ENCODE results near the gene PLXDC2.

PLXDC2 gene

GRCh38 chr10:19795684-19796083 is 20.5 kb upstream of the PLXDC2 start:
- peaks cover 0 to 6% (median 0%) of the 10 kb centered on the region in 5 experiments for H3K9me3 ChIP-seq (ENCODE audit: control extremely low read depth in 1 of 5, control insufficient read depth in 4 of 5, insufficient read depth in 2 of 5, low read depth in 1 of 5, low read length in 4 of 5)
- CTCF ChIA-PET, result interaction anchor here (0.6 to 1.4 kb wide), 3 partner anchors 12 to 1282 kb away, joined by 3 to 4 read pairs (median 3); no protein-coding TSS in a partner anchor
- no peaks in the 10 kb centered on the region for H3K27me3 ChIP-seq (replicated peaks in 2 of 5; ENCODE audit: control insufficient read depth in 4 of 5, insufficient read depth in 5 of 5, low read length in 4 of 5)
- no peak for DNase-seq
- POLR2A ChIA-PET, result no interaction called here
- WGBS (ENCODE audit: insufficient coverage), result 90% methylated on average over 4 of the region's 5 CpGs
- H3K36me3 ChIP-seq (ENCODE audit: control insufficient read depth in 4 of 4, insufficient read depth in 4 of 4, low read length in 3 of 4), result no peaks in the 10 kb centered on the region
- no peak overlapping the region for H3K4me3 ChIP-seq (ENCODE audit: control insufficient read depth in 1 of 7, extremely low read depth in 1 of 7, insufficient read depth in 4 of 7, low read depth in 2 of 7, low read length in 6 of 7)
- no peak overlapping the region for H3K27ac ChIP-seq (ENCODE audit: insufficient read depth in 1 of 2, low read depth in 1 of 2, low read length in 2 of 2, poor library complexity in 1 of 2, severe bottlenecking in 2 of 2)
- no peaks in the 10 kb centered on the region for H3K4me1 ChIP-seq (ENCODE audit: control extremely low read depth in 1 of 4, control insufficient read depth in 4 of 4, insufficient read depth in 4 of 4, low read length in 3 of 4)

GRCh38 chr10:19800161-19800560 is 16.1 kb upstream of the PLXDC2 start:
- H3K4me3 ChIP-seq (ENCODE audit: control insufficient read depth in 1 of 7, extremely low read depth in 1 of 7, insufficient read depth in 4 of 7, low read depth in 2 of 7, low read length in 6 of 7), result no peak overlapping the region
- H3K9me3 ChIP-seq (ENCODE audit: control extremely low read depth in 1 of 5, control insufficient read depth in 4 of 5, insufficient read depth in 2 of 5, low read depth in 1 of 5, low read length in 4 of 5), result peaks cover 0 to 6% (median 4%) of the 10 kb centered on the region in 5 experiments
- POLR2A ChIA-PET, result no interaction called here
- CTCF ChIA-PET, result interaction anchor here (1.6 kb wide), 1 partner anchor 11 kb away, joined by 4 read pairs; no protein-coding TSS in a partner anchor
- no peaks in the 10 kb centered on the region for H3K4me1 ChIP-seq (ENCODE audit: control extremely low read depth in 1 of 4, control insufficient read depth in 4 of 4, insufficient read depth in 4 of 4, low read length in 3 of 4)
- WGBS (ENCODE audit: insufficient coverage), result no CpG with 5 or more reads among the region's 3 CpGs
- peaks cover 0 to 6% (median 0%) of the 10 kb centered on the region in 4 experiments for H3K36me3 ChIP-seq (ENCODE audit: control insufficient read depth in 4 of 4, insufficient read depth in 4 of 4, low read length in 3 of 4)
- DNase-seq, result no peak
- H3K27me3 ChIP-seq (replicated peaks in 2 of 5; ENCODE audit: control insufficient read depth in 4 of 5, insufficient read depth in 5 of 5, low read length in 4 of 5), result no peaks in the 10 kb centered on the region
- H3K27ac ChIP-seq (ENCODE audit: insufficient read depth in 1 of 2, low read depth in 1 of 2, low read length in 2 of 2, poor library complexity in 1 of 2, severe bottlenecking in 2 of 2), result no peak overlapping the region

DNA sequence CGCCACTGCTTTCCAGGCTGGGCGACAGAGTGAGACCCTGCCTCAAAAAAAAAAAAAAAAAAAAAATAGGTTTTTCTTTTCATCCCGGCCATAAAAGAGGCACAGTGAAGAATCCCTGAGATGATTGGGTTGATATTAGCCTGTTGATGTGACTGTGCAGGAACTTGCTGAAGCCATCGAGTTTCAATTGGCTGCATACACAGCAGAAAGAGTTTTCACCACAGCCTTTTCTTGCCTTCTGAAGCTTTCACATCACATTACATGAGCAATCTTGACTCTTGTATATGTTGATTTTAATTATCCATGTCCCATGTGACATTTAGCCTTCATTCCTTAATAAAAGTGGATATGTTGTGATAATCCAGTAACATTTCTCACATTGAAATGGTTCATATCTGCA is 14.9 kb upstream of the PLXDC2 start:
- ChIA-PET POLR2A (no interaction called here), CTCF (no interaction called here)
- no peaks in the 10 kb centered on the region for H3K27me3 ChIP-seq (replicated peaks in 2 of 5; ENCODE audit: control insufficient read depth in 4 of 5, insufficient read depth in 5 of 5, low read length in 4 of 5)
- peaks cover 0 to 6% (median 0%) of the 10 kb centered on the region in 4 experiments for H3K36me3 ChIP-seq (ENCODE audit: control insufficient read depth in 4 of 4, insufficient read depth in 4 of 4, low read length in 3 of 4)
- no peak overlapping the region for H3K27ac ChIP-seq (ENCODE audit: insufficient read depth in 1 of 2, low read depth in 1 of 2, low read length in 2 of 2, poor library complexity in 1 of 2, severe bottlenecking in 2 of 2)
- H3K9me3 ChIP-seq (ENCODE audit: control extremely low read depth in 1 of 5, control insufficient read depth in 4 of 5, insufficient read depth in 2 of 5, low read depth in 1 of 5, low read length in 4 of 5), result peaks cover 2 to 5% (median 4%) of the 10 kb centered on the region in 5 experiments
- no peaks in the 10 kb centered on the region for H3K4me1 ChIP-seq (ENCODE audit: control extremely low read depth in 1 of 4, control insufficient read depth in 4 of 4, insufficient read depth in 4 of 4, low read length in 3 of 4)
- WGBS (ENCODE audit: insufficient coverage), result no CpG with 5 or more reads among the region's 4 CpGs
- no peak overlapping the region for H3K4me3 ChIP-seq (ENCODE audit: control insufficient read depth in 1 of 7, extremely low read depth in 1 of 7, insufficient read depth in 4 of 7, low read depth in 2 of 7, low read length in 6 of 7)
- no peak for DNase-seq

DNA sequence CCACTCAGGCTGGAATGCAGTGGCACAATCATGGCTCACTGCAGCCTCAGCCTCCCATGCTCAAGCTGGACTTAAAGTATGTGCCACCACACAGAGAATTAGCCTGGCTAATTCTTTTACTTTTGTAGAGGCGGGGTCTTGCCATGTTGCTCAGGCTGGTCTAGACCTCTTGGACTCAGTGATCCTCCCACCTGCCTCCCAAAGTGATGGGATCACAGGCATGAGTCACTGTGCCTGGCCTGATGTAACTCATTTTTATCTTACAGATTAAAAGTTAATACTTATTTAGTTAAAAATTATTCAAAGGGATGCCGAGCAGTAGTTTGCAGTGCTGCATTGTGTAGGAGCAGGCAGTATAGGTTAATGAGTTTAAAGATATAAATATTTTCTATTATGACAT is 12.6 kb upstream of the PLXDC2 start:
- no peak overlapping the region for H3K27ac ChIP-seq (ENCODE audit: insufficient read depth in 1 of 2, low read depth in 1 of 2, low read length in 2 of 2, poor library complexity in 1 of 2, severe bottlenecking in 2 of 2)
- H3K36me3 ChIP-seq (ENCODE audit: control insufficient read depth in 4 of 4, insufficient read depth in 4 of 4, low read length in 3 of 4), result peaks cover 0 to 6% (median 0%) of the 10 kb centered on the region in 4 experiments
- no peak overlapping the region for H3K4me3 ChIP-seq (ENCODE audit: control insufficient read depth in 1 of 7, extremely low read depth in 1 of 7, insufficient read depth in 4 of 7, low read depth in 2 of 7, low read length in 6 of 7)
- POLR2A ChIA-PET, result no interaction called here
- whole genome bisulfite sequencing (ENCODE audit: insufficient coverage), result 100% methylated on average over 1 of the region's 2 CpGs
- H3K4me1 ChIP-seq (ENCODE audit: control extremely low read depth in 1 of 4, control insufficient read depth in 4 of 4, insufficient read depth in 4 of 4, low read length in 3 of 4), result no peaks in the 10 kb centered on the region
- H3K27me3 ChIP-seq (replicated peaks in 2 of 5; ENCODE audit: control insufficient read depth in 4 of 5, insufficient read depth in 5 of 5, low read length in 4 of 5), result no peaks in the 10 kb centered on the region
- peaks cover 2 to 5% (median 4%) of the 10 kb centered on the region in 5 experiments for H3K9me3 ChIP-seq (ENCODE audit: control extremely low read depth in 1 of 5, control insufficient read depth in 4 of 5, insufficient read depth in 2 of 5, low read depth in 1 of 5, low read length in 4 of 5)
- CTCF ChIA-PET, result no interaction called here
- DNase-seq, result no peak

DNA sequence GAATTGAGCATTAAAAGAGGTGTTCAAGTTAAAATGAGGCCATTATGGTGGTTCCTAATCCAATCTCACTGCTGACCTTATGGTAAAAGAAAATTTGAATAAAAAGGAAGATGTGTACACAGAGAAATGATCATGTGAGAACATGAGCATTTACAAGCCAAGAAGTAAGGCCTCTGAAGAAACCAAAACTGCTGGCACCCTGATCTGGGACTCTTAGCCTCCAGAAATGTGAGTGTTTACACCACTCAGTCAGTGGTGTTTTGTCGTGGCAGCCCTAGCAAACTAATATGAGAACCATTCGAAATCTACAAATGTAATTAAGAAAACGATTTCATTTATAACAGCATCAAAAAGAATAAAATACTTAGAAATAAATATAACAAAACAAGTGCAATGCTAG is 6.8 kb upstream of the PLXDC2 start:
- POLR2A ChIA-PET, result no interaction called here
- Histone ChIP-seq H3K27me3 (replicated peaks in 2 of 5; ENCODE audit: control insufficient read depth in 4 of 5, insufficient read depth in 5 of 5, low read length in 4 of 5) (peaks cover 0 to 2% (median 0%) of the 10 kb centered on the region in 5 experiments), H3K4me3 (ENCODE audit: control insufficient read depth in 1 of 7, extremely low read depth in 1 of 7, insufficient read depth in 4 of 7, low read depth in 2 of 7, low read length in 6 of 7) (no peak overlapping the region), H3K4me1 (ENCODE audit: control extremely low read depth in 1 of 4, control insufficient read depth in 4 of 4, insufficient read depth in 4 of 4, low read length in 3 of 4) (peaks cover 0 to 26% (median 4%) of the 10 kb centered on the region in 4 experiments), H3K27ac (ENCODE audit: insufficient read depth in 1 of 2, low read depth in 1 of 2, low read length in 2 of 2, poor library complexity in 1 of 2, severe bottlenecking in 2 of 2) (no peak overlapping the region), H3K36me3 (ENCODE audit: control insufficient read depth in 4 of 4, insufficient read depth in 4 of 4, low read length in 3 of 4) (peaks cover 0 to 6% (median 0%) of the 10 kb centered on the region in 4 experiments), H3K9me3 (ENCODE audit: control extremely low read depth in 1 of 5, control insufficient read depth in 4 of 5, insufficient read depth in 2 of 5, low read depth in 1 of 5, low read length in 4 of 5) (peaks cover 2 to 4% (median 4%) of the 10 kb centered on the region in 5 experiments)
- DNase-seq, result no peak
- CTCF ChIA-PET, result no interaction called here
- no CpG with 5 or more reads among the region's 3 CpGs for WGBS (ENCODE audit: insufficient coverage)

DNA sequence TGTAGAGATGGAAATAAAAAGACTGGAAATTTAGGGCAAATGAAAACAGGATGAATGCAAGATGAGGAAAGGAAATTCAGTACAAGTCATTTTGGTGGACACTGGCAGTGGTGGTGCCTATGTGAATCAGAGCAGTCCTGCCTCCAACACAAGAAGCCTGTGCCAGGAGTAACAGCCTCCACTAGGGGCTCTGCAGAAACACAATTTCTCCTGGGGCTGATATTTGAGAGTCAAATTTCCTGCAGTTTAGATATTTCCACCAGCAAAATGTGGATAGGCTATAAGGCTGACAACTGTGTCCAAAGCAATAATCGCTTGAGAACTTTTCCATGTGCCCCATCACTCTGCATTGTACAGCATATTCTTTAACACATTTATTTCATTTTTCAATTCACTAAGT is 4.7 kb upstream of the PLXDC2 start:
- peak; percentile 43 to 71 (median 58) for DNase-seq
- peaks cover 7 to 33% (median 16%) of the 10 kb centered on the region in 4 experiments for H3K4me1 ChIP-seq (ENCODE audit: control extremely low read depth in 1 of 4, control insufficient read depth in 4 of 4, insufficient read depth in 4 of 4, low read length in 3 of 4)
- ChIA-PET POLR2A (no interaction called here), CTCF (no interaction called here)
- peaks cover 0 to 4% (median 0%) of the 10 kb centered on the region in 5 experiments for H3K9me3 ChIP-seq (ENCODE audit: control extremely low read depth in 1 of 5, control insufficient read depth in 4 of 5, insufficient read depth in 2 of 5, low read depth in 1 of 5, low read length in 4 of 5)
- H3K27ac ChIP-seq (ENCODE audit: insufficient read depth in 1 of 2, low read depth in 1 of 2, low read length in 2 of 2, poor library complexity in 1 of 2, severe bottlenecking in 2 of 2), result no peak overlapping the region
- H3K36me3 ChIP-seq (ENCODE audit: control insufficient read depth in 4 of 4, insufficient read depth in 4 of 4, low read length in 3 of 4), result no peaks in the 10 kb centered on the region
- WGBS (ENCODE audit: insufficient coverage), result 89% methylated on average over 1 of the region's 1 CpG
- peaks cover 0 to 3% (median 0%) of the 10 kb centered on the region in 5 experiments for H3K27me3 ChIP-seq (replicated peaks in 2 of 5; ENCODE audit: control insufficient read depth in 4 of 5, insufficient read depth in 5 of 5, low read length in 4 of 5)
- no peak overlapping the region for H3K4me3 ChIP-seq (ENCODE audit: control insufficient read depth in 1 of 7, extremely low read depth in 1 of 7, insufficient read depth in 4 of 7, low read depth in 2 of 7, low read length in 6 of 7)

GRCh38 chr10:19812976-19813375 is 3.3 kb upstream of the PLXDC2 start:
- Histone ChIP-seq H3K4me3 (ENCODE audit: control insufficient read depth in 1 of 7, extremely low read depth in 1 of 7, insufficient read depth in 4 of 7, low read depth in 2 of 7, low read length in 6 of 7) (peak overlapping the region in 1 of 7 experiments; percentile 35), H3K9me3 (ENCODE audit: control extremely low read depth in 1 of 5, control insufficient read depth in 4 of 5, insufficient read depth in 2 of 5, low read depth in 1 of 5, low read length in 4 of 5) (no peaks in the 10 kb centered on the region), H3K4me1 (ENCODE audit: control extremely low read depth in 1 of 4, control insufficient read depth in 4 of 4, insufficient read depth in 4 of 4, low read length in 3 of 4) (peaks cover 7 to 36% (median 25%) of the 10 kb centered on the region in 4 experiments), H3K27ac (ENCODE audit: insufficient read depth in 1 of 2, low read depth in 1 of 2, low read length in 2 of 2, poor library complexity in 1 of 2, severe bottlenecking in 2 of 2) (no peak overlapping the region), H3K36me3 (ENCODE audit: control insufficient read depth in 4 of 4, insufficient read depth in 4 of 4, low read length in 3 of 4) (no peaks in the 10 kb centered on the region), H3K27me3 (replicated peaks in 2 of 5; ENCODE audit: control insufficient read depth in 4 of 5, insufficient read depth in 5 of 5, low read length in 4 of 5) (peaks cover 0 to 8% (median 0%) of the 10 kb centered on the region in 5 experiments)
- no peak for DNase-seq
- no CpG with 5 or more reads among the region's 3 CpGs for WGBS (ENCODE audit: insufficient coverage)
- ChIA-PET POLR2A (no interaction called here), CTCF (interaction anchor here (1.7 kb wide), 1 partner anchor 8 kb away, joined by 4 read pairs; no protein-coding TSS in a partner anchor)

Data from common myeloid progenitor, CD34-positive (primary cell).